HG03066 (cell line): ENCODE measurements around the gene RASAL1.

Experiments
- ATAC-seq: cut with Tn5 transposase; IDR thresholded peaks from one replicate; pipeline ENCODE4 v1.9.1; 2021; ENCODE audit warnings: low read depth; ENCODE audit not compliant: unreplicated experiment

The RASAL1 gene

GRCh38 chr12:113061061-113061694 lies 74.4 kb downstream of the RASAL1 start:
- no peak for ATAC-seq

GRCh38 chr12:113060336-113060960 lies 75.1 kb downstream of the RASAL1 start:
- no peak for ATAC-seq

- ATAC-seq: no peak
Measured at GRCh38 chr12:113059071-113059595, 76.4 kb downstream of the RASAL1 start.

- ATAC-seq: no peak
Measured at GRCh38 chr12:113058553-113058952, 77.0 kb downstream of the RASAL1 start.

GRCh38 chr12:113057565-113058485 lies 77.7 kb downstream of the RASAL1 start:
- no peak for ATAC-seq

GRCh38 chr12:113056631-113057488 lies 78.7 kb downstream of the RASAL1 start, which contains the start of gene DTX1:
DTX1 (plus strand) TSS chr12:113056730; CDS start chr12:113058193, 1,463 bp downstream.
- no peak for ATAC-seq

GRCh38 chr12:113056381-113056630 lies 79.3 kb downstream of the RASAL1 start:
- no peak for ATAC-seq

GRCh38 chr12:113055594-113056380 lies 79.8 kb downstream of the RASAL1 start:
- no peak for ATAC-seq

GRCh38 chr12:113054948-113055486 lies 80.5 kb downstream of the RASAL1 start:
- ATAC-seq: no peak

- ATAC-seq: no peak
Measured at GRCh38 chr12:113052326-113052725, 83.2 kb downstream of the RASAL1 start.

- ATAC-seq: no peak
Measured at GRCh38 chr12:113051759-113052158, 83.8 kb downstream of the RASAL1 start.

- ATAC-seq: no peak
Measured at GRCh38 chr12:113050795-113051194, 84.8 kb downstream of the RASAL1 start.

GRCh38 chr12:113049976-113050742 lies 85.4 kb downstream of the RASAL1 start:
- ATAC-seq: no peak
